Daoy (cell line): Measurements from ENCODE around the gene AGBL5. TPM values are rescaled to one million over a fixed set of nuclear protein-coding genes. Genes with fewer than 3 reads are reported as not detected.
"Not testable (repeated sequence)": the region's sequence is repeated elsewhere in the genome, so short reads cannot be mapped to it uniquely, and the experiment has no call there.

Experiments
- DNase-seq: peaks from one replicate; pipeline ENCODE4 v3.0.0-alpha.2; 2015; ENCODE audit warnings: low read depth
- total RNA-seq: library from RNA; depleted of rRNA; stranded (reverse); fragments of >200 nt; shearing (Covaris generic); gene quantifications from 2 replicates; pipeline ENCODE4 v1.2.3, GENCODE V29; 2014

The AGBL5 gene
- total RNA-seq, 1 experiment from 2014 or later = 22.5 TPM

DNA sequence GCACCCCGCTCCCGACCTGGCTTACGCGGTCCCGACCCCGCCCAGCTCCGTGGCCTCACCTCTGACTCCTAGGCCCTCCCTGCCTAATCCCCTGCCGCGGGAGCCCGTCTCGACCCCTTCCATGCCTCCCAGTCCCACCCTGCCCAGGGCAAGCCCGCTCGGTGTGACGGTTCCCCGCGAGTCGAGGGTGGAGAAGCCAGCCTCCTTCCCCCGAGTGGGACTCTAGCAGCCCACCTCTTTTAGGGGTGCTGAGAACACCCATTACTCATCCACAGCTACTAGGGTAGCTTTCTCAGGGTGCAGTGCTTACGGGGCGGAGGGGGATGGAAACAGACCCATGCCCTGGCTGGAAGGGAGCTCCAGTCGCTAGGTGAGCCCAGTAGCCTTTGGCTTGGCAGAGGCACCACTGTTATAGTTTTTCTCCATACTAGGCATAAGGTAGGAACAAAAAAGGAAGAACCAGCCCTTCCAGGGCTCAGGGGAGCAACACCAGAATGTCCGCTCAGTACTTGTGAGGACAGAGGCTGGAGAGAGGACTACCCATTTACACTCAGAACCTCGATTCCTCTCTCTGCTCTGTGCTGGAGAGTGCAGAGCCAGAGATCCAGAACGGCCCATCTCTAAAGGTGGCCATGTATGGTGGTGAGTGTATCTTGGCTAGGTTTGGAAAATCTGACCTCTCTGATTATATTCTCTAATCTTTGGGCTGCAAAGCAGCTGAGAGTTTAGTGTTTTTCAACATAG, 606 bp downstream of the AGBL5 start:
- DNase-seq = no peak

GRCh38 chr2:27053321-27053720, 1.9 kb downstream of the AGBL5 start:
- DNase-seq = no peak

DNA sequence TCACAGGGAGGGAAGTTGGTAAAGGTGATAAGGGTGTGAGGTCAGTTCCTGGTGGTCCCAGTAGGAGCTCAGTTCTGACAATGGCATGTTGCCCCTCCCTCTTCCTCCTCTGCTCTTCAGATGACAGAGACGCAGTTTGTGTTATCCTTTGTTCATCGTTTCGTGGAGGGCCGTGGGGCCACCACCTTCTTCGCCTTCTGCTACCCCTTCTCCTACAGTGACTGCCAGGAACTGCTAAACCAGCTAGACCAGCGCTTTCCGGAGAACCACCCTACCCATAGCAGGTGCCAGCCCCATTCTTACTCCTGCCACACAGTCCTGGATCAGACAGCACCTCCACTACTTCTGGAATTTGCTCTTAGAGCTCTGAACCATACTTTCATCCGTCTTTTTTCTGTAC, 2.3 kb downstream of the AGBL5 start:
- no peak for DNase-seq

GRCh38 chr2:27054721-27055120, 3.3 kb downstream of the AGBL5 start:
- no peak for DNase-seq

DNA sequence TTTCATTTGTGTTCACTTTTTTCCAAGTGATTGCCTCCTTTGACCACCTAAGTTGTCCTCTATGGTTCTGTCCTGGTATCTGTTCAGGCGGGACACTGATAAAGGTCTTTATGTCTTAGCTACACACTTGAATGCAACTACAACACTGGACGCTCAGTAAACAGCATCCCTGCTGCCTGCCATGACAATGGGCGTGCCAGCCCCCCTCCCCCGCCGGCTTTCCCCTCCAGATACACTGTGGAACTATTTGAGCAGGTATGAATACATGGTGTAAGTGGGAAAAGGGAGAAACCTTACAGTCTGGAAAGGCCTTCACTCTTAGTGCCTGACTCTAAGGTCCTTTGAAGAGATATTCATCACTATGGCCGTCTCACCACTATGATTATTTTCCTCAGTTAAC, 5.7 kb downstream of the AGBL5 start:
- DNase-seq = no peak

DNA sequence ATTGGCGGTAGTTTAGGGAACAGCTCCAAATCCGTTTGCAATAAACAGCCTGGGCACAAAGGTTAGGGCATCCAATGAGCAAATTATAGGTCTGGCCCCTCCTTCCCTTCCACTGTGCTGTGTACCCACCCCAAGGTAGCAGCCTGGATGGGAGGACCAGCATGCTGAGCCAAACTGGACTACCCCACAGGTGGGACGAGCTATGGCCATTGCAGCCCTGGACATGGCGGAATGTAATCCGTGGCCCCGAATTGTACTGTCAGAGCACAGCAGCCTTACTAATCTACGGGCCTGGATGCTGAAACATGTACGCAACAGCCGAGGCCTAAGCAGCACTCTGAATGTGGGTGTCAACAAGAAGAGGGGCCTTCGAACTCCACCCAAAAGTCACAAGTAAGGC, 6.7 kb downstream of the AGBL5 start:
- no peak for DNase-seq

GRCh38 chr2:27059141-27059820, 7.8 kb downstream of the AGBL5 start:
- no peak for DNase-seq

DNA sequence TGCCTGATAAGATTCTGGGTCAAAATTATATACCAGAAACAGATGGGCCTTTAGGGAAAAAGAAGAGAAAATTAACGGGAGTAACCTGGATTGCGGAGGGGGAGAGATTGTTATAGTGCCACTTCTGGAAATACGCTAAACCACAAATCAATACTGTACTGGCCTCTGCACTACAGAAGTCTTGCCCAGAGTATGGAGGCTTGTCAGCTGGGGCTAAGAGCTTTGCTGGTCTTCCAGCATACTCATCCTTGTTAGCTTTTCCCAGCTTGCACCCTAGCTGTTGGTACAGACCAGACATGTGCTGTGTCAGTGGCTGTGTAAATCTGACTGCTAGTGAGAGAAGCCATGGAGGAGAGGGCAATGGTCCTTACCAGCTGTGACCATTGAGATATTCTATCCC, 8.9 kb downstream of the AGBL5 start:
- no peak for DNase-seq

DNA sequence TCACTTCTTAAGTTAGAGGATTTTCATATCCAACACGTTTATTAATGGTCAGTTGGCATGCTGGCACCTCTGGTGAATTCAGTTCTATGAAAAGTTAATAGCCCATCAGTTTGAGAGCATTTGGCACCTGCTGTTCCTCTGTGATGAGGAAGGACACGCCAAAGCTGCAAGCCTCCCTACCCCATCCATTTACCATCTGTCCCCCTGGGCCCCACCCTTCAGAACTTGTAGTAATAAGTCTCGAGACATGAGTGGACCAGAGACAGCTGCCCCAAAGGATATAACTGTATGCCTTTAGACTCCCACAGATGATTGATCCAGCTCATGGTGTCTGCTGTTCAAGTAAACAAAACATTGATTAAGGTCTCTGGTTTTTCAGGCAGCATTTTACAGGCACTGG, 13.7 kb downstream of the AGBL5 start:
- DNase-seq = no peak

GRCh38 chr2:27067385-27067784, 15.9 kb downstream of the AGBL5 start:
- DNase-seq = no peak

DNA sequence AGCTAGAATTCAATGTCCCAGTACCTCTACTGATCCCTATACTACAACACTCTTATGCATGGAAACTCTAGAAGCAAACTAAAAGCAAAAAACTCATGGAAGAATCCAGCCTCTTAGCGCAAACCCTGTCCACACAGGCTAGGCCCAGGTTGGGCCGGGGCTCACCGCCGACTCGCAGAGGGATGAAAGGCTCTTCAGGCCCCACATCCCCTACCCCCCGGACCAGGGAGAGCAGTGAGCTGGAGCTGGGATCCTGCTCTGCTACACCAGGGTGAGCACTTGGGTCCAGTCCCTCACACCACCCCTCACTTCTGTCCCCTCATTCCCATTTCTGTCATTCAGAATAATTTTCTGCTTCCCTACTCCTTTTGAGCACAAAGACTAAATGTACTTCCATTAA, 18.0 kb downstream of the AGBL5 start:
- DNase-seq = no peak

DNA sequence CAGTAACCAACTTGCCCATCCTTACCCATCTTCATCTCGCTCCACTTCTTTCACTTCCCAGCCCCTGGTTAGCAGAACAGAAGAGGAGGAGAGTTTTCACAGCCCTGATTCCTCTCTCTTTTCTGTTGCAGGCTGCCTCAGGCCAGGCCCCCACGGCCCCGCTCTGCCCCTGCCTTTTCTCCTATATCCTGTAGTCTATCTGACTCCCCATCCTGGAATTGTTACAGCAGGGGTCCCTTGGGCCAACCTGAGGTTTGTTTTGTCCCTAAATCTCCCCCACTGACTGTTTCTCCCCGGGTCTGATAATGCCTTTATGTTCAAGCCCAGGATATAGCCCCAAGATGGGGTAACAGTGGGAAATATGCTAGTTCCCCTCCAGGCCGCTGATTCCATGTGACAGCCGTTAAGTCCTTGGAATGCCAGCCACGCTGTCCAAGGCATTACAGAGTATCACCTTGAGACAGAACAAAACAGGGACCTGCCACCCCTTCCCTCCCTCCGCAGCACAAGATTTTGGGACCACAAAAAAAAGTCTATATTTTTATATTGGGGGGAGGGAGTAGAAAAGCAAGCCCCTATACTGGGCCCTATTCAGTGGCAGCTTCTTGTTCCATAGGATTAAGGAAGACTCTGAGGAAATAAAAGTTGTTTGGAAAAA, 18.6 kb downstream of the AGBL5 start:
- DNase-seq = no peak

DNA sequence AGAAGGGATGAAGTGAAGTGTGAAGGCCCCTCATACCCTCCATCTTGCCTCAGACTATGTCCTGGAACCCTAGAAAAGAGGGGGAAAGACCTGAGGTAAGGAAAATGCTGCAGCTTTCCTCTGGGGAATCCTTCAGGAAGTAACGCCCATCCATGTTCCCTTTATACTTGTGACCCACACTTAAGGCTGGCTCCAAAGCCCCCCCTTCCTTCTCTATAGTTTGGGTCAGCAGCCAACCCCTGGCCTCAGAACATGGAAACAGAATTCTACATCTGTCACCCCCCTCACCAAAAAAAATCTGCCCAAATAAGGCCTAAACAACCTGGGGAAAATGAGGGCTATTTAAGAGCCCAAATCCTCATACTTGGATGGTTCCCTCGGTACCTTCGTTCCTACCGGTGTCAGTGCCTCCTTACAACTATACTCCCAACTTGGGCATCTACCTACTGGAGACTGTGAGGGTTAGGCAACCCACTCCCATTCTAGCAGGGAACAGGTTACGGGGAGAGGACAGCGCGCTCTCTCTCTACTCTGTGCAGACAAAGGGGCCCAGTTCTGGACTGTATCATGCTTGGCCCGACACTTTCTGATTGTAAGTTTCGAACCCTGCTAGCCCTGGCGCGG, 19.3 kb downstream of the AGBL5 start:
- DNase-seq = no peak

DNA sequence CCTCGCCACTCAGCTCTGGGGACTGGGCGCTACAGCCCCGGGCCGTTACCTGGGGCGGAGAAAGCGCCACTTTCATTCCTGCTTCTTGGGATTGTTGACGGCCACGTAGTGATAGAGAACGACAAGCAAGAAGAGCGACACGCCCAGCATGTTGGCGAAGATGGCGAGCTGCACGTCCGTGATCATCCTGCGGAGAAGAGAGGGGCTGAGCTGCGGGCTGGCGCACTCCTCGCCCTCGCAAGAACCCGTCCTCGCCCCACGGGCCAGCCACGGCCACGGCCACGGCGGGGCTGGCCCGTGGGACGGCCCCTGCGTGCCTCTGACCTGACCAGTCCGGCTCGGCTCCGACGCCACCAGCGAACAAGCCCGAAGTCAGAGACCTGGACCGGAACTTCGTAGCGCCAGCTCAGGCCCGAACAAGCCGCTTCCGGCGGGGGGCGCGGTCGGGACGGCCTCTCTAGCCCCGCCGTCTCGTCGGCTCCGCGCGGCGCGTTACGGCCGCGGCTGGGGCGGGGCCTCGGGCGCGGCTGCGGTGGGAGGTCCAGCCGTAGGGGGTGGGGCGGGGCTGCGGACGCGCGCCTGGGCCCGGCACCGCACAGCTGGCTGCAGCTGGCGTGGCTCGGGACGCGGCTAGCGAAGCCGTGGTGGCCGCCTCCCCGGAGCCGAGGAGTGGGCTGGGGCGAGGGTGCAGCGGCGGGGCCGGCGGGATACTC, 20.0 kb downstream of the AGBL5 start, which contains the start of gene OST4:
Gene OST4 (minus strand): TSS at position 378 of the 713 bp plus-strand sequence.
- DNase-seq = peak; percentile 98

GRCh38 chr2:27071990-27072830, 20.7 kb downstream of the AGBL5 start:
- DNase-seq = peak; percentile 70

- no peak for DNase-seq
These were observed 21.5 kb downstream of the AGBL5 start for GRCh38 chr2:27072920-27073319.

GRCh38 chr2:27073782-27074181, 22.3 kb downstream of the AGBL5 start:
- DNase-seq = no peak

- DNase-seq = peak; percentile 72
These were observed 23.5 kb downstream of the AGBL5 start for GRCh38 chr2:27074738-27075565.

DNA sequence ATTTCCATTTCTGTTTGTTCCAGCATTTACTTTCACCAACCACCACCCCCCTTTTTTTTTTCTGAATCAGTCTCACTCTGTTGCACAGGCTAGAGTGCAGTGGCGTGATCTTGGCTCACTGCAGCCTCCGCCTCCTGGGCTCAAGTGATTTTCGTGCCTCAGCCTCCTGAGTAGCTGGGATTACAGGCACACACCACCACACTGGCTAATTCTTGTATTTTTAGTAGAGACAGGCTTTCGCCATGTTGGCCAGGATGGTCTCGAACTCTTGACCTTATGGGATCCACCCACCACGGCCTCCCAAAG, 24.1 kb downstream of the AGBL5 start:
- DNase-seq = not testable (repeated sequence)

DNA sequence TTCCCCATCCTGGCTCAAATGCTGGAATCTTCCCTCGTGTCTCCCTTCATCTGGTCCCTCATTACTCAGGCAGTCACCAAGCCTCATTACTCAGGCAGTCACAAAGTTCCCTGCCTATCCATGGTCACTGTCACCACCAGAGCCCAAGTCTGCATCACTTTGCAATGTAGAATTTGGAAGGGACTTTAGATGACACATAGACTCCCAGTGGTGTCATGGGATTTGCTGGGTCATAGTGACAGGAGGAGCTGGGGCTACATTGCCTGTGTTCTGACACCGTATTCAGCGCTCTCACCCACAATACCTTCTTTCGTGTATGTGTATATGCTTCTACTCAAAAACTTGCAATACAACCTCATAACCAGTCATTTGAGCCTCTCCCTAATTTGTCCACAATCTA, 24.9 kb downstream of the AGBL5 start:
- no peak for DNase-seq
